ENCODE data around the gene JAK2.

Gene JAK2

DNA sequence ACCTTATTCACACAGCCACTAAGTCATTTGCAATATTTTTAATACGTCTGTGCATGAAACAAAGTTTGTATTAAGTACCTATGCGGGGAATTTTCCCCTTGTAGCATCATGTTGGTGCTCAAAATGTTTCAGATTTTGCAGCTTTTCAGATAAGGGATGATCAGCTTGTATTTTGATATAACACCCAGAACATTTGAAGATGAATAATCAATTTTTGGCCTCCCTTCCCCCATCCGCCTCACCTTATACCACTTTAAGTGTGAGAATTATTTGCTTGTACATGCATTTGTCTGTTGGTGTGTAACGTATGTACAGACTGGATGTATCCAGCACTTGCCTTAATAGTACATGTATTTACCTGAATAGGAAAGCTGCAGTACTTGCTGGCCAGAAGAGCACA, 1.7 kb downstream of the JAK2 start:
- TF ChIP-seq, protein P1, sequence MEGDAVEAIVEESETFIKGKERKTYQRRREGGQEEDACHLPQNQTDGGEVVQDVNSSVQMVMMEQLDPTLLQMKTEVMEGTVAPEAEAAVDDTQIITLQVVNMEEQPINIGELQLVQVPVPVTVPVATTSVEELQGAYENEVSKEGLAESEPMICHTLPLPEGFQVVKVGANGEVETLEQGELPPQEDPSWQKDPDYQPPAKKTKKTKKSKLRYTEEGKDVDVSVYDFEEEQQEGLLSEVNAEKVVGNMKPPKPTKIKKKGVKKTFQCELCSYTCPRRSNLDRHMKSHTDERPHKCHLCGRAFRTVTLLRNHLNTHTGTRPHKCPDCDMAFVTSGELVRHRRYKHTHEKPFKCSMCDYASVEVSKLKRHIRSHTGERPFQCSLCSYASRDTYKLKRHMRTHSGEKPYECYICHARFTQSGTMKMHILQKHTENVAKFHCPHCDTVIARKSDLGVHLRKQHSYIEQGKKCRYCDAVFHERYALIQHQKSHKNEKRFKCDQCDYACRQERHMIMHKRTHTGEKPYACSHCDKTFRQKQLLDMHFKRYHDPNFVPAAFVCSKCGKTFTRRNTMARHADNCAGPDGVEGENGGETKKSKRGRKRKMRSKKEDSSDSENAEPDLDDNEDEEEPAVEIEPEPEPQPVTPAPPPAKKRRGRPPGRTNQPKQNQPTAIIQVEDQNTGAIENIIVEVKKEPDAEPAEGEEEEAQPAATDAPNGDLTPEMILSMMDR (IDR thresholded peaks at IDR 0.05; ENCODE audit: insufficient read depth, low read length, poor library complexity, severe bottlenecking) = no peak
- Histone ChIP-seq H3K36me3 (ENCODE audit: control insufficient read depth, insufficient read depth, low read length) (no peaks in the 10 kb centered on the region; the same call in 1 of the 2 replicates), H3K4me3 (replicated peaks; ENCODE audit: low read depth, low read length) (peak overlapping the region; percentile 89), H3K27me3 (replicated peaks; ENCODE audit: control insufficient read depth, insufficient read depth, low read length) (no peaks in the 10 kb centered on the region)
- no peak for DNase-seq (ENCODE audit: extremely low read depth, insufficient read length)

DNA sequence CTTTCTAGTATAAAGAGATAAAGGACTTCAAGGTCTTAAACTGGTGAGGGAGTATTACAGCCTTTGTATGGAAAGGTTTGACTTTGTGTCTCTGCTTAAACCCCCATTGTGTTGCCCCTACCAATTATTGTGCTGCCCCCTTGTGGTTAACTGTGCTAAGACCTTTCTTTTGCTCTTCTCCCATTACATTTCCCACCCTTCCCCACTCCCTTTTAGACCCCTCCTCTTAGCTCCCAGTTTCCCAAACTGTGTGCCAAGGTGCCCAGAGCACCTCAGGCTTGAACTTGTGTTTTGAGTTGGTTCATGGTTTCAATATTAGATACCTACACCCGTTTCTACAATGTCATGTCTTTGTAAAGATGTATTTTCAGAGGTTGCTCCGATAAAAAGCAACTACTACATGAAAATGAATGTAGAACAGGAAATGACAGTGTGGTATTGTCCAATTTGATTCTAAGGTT, 2.9 kb downstream of the JAK2 start:
- H3K27me3 ChIP-seq (replicated peaks; ENCODE audit: control insufficient read depth, insufficient read depth, low read length) = no peaks in the 10 kb centered on the region
- peaks cover 7% of the 10 kb centered on the region for H3K36me3 ChIP-seq (ENCODE audit: control insufficient read depth, insufficient read depth, low read length)
- TF ChIP-seq, protein P1 (IDR thresholded peaks at IDR 0.05; ENCODE audit: insufficient read depth, low read length, poor library complexity, severe bottlenecking) = peak; percentile 79
- H3K4me3 ChIP-seq (replicated peaks; ENCODE audit: low read depth, low read length) = peak overlapping the region; percentile 23; the same call in 1 of the 2 replicates
- DNase-seq (ENCODE audit: extremely low read depth, insufficient read length) = peak; percentile 31

DNA sequence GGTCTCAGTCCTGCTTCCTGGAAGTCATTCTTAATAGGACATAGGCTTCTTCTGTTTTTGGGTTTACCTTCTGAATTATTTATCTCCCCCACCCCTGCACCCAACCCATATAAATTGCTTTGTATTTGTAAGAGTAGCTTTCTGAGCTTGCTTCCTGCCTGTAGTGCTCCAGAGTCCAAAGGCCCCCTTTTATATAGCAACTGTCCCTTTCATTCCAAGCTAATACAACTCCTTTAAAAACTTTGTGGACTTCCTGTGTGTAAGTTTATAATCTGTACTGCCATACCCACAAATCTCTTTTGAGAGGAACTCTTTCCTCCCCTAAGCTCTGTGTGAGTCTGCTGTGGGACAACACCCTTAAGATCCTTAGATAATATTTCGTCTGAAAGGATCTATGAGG, 7.8 kb downstream of the JAK2 start:
- no peak for DNase-seq (ENCODE audit: extremely low read depth, insufficient read length)
- H3K36me3 ChIP-seq (ENCODE audit: control insufficient read depth, insufficient read depth, low read length) = peaks cover 8% of the 10 kb centered on the region
- TF ChIP-seq, protein P1 (IDR thresholded peaks at IDR 0.05; ENCODE audit: insufficient read depth, low read length, poor library complexity, severe bottlenecking) = no peak
- no peaks in the 10 kb centered on the region for H3K27me3 ChIP-seq (replicated peaks; ENCODE audit: control insufficient read depth, insufficient read depth, low read length)
- H3K4me3 ChIP-seq (replicated peaks; ENCODE audit: low read depth, low read length) = no peak overlapping the region

DNA sequence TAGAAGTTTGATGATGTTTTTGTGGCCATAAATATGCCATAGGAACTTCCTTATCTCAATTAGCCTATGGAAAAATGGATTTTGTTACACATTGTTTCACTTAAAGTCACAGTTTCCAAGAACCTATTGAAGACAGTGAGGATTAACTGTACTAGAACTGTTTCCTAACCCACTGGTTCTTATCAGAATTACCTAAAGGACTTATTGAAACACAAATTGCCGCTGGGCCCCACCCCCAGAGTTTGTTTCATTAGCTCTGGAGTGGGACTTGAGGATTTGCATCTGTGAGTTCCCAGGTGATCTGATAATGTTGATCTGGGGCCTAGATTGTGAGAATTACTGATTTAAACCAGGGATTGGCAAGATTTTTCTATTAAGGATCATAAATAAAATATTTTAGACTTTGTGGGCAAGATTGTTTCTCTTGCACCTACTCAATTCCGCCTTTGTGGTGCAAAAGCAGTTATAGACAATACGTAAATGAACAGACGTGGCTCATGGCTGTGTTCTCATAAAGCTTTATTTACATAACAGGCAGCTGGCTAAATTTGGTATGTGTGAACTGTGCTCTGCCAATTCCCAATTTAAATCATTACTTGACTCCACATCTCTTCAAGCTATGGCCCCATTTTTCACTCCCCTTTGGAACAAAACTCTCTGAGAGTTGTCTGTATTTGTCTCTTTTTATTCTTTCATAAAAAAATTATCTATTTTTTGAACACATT, 9.3 kb downstream of the JAK2 start:
- H3K27me3 ChIP-seq (replicated peaks; ENCODE audit: control insufficient read depth, insufficient read depth, low read length) = no peaks in the 10 kb centered on the region
- DNase-seq (ENCODE audit: extremely low read depth, insufficient read length) = no peak
- peaks cover 8% of the 10 kb centered on the region for H3K36me3 ChIP-seq (ENCODE audit: control insufficient read depth, insufficient read depth, low read length)
- TF ChIP-seq, protein P1 (IDR thresholded peaks at IDR 0.05; ENCODE audit: insufficient read depth, low read length, poor library complexity, severe bottlenecking) = no peak
- no peak overlapping the region for H3K4me3 ChIP-seq (replicated peaks; ENCODE audit: low read depth, low read length)

DNA sequence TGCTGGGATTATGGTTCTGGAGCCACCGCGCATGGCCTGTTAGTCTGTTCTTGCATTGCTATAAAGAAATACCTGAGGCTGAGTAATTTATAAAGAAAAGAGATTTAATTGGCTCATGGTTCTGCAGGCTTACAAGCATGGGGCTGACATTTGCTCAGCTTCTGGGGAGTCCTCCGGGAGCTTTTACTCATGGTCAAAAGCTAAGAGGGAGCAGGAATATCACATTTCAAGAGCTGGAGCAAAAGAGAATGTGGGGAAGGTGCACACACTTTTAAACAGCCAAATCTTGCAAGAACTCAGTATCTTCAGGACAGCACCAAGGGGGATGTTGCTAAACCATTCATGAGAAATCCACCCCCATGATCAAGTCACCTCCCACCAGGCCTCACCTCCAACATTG, 12.1 kb downstream of the JAK2 start:
- Histone ChIP-seq H3K27me3 (replicated peaks; ENCODE audit: control insufficient read depth, insufficient read depth, low read length) (no peaks in the 10 kb centered on the region), H3K36me3 (ENCODE audit: control insufficient read depth, insufficient read depth, low read length) (peaks cover 5% of the 10 kb centered on the region), H3K4me3 (replicated peaks; ENCODE audit: low read depth, low read length) (no peak overlapping the region)
- TF ChIP-seq, protein P1 (IDR thresholded peaks at IDR 0.05; ENCODE audit: insufficient read depth, low read length, poor library complexity, severe bottlenecking) = no peak
- no peak for DNase-seq (ENCODE audit: extremely low read depth, insufficient read length)

Measured in GM06990 (cell line).